ENCODE data around the gene REXO1.

- peak in 1 of 5 experiments; percentile 38 for TF ChIP-seq CTCF (IDR thresholded peaks at IDR 0.05)
- TF ChIP-seq EP300 (IDR thresholded peaks at IDR 0.05; ENCODE audit: low read depth) = no peak
- TF ChIP-seq POLR2A (IDR thresholded peaks at IDR 0.05) = no peak
- TF ChIP-seq POLR2AphosphoS5 (IDR thresholded peaks at IDR 0.05) = no peak
Observed at GRCh38 chr19:1862068-1862423, 13.8 kb upstream of the REXO1 start.

All from transverse colon (tissue), 4 donors.